GM23338 (cell line): ENCODE measurements around the gene NPPC. TPM values are rescaled to one million over a fixed set of nuclear protein-coding genes. Genes with fewer than 3 reads are reported as not detected.
"Not testable (repeated sequence)": the region's sequence is repeated elsewhere in the genome, so short reads cannot be mapped to it uniquely, and the experiment has no call there.

Experiments used
- ATAC-seq: fragments of 200-7000 bp; cut with Tn5 transposase; 3 replicates; pipeline ENCODE4 v1.9.1; 2020
- DNase-seq: peaks from one replicate; pipeline ENCODE4 v3.0.0-alpha.2; 2015; ENCODE audit warnings: low spot score
- H2AFZ ChIP-seq: fragments of 200-600 bp; sonication (generic); 2 replicates; pipeline ENCODE4 v1.8.0; 2016; ENCODE audit warnings: antibody characterized with exemption, mild to moderate bottlenecking, moderate library complexity
- H3F3A ChIP-seq: fragments of 200-600 bp; sonication (generic); replicated peaks from 2 replicates; pipeline ENCODE4 v1.8.0; 2017; ENCODE audit warnings: antibody characterized with exemption, mixed run types, low read depth
- H3K27ac ChIP-seq: fragments of 200-600 bp; sonication (generic); 2 replicates; pipeline ENCODE4 v1.6.1; 2016; ENCODE audit warnings: low read depth
- H3K27me3 ChIP-seq: fragments of 200-600 bp; sonication (generic); 2 replicates; pipeline ENCODE4 v1.8.0; 2016; ENCODE audit warnings: mild to moderate bottlenecking, mixed run types, moderate library complexity; ENCODE audit not compliant: insufficient read depth
- H3K36me3 ChIP-seq: fragments of 200-600 bp; sonication (generic); 2 replicates; pipeline ENCODE4 v1.8.0; 2016; ENCODE audit warnings: mild to moderate bottlenecking; ENCODE audit not compliant: insufficient read depth
- H3K4me1 ChIP-seq: fragments of 200-600 bp; sonication (generic); 2 replicates; pipeline ENCODE4 v1.8.0; 2016; ENCODE audit warnings: mild to moderate bottlenecking, moderate library complexity; ENCODE audit not compliant: insufficient read depth
- H3K4me2 ChIP-seq: fragments of 200-600 bp; sonication (generic); 2 replicates; pipeline ENCODE4 v1.7.1; 2017; ENCODE audit warnings: mixed run types
- H3K4me3 ChIP-seq: fragments of 200-600 bp; sonication (generic); 2 replicates; pipeline ENCODE4 v1.6.1; 2016; ENCODE audit warnings: mixed run types
- H3K79me2 ChIP-seq: fragments of 200-600 bp; sonication (generic); replicated peaks from 2 replicates; pipeline ENCODE4 v1.8.0; 2017; ENCODE audit warnings: mild to moderate bottlenecking; ENCODE audit not compliant: insufficient read depth
- H3K9me2 ChIP-seq: fragments of 200-600 bp; sonication (generic); 2 replicates; pipeline ENCODE4 v1.8.0; 2017; ENCODE audit not compliant: insufficient read depth
- H4K20me1 ChIP-seq: fragments of 200-600 bp; sonication (generic); replicated peaks from 2 replicates; pipeline ENCODE4 v1.8.0; 2017; ENCODE audit warnings: mild to moderate bottlenecking; ENCODE audit not compliant: insufficient read depth
- H3K27ac Mint-ChIP-seq: 2 replicates; pipeline ENCODE4 v1.8.0; 2020; ENCODE audit warnings: inconsistent platforms, mild to moderate bottlenecking, moderate library complexity, mixed read lengths
- H3K27me3 Mint-ChIP-seq: 3 replicates; pipeline ENCODE4 v1.8.0; 2022; ENCODE audit warnings: low read depth, mild to moderate bottlenecking, moderate library complexity, mixed read lengths, inconsistent platforms; ENCODE audit not compliant: insufficient read depth, poor library complexity
- H3K36me3 Mint-ChIP-seq: 3 replicates; pipeline ENCODE4 v1.8.0; 2021; ENCODE audit warnings: low read depth, mild to moderate bottlenecking, inconsistent platforms, moderate library complexity, mixed read lengths
- H3K4me1 Mint-ChIP-seq: 3 replicates; pipeline ENCODE4 v1.8.0; 2020; ENCODE audit warnings: mild to moderate bottlenecking, inconsistent platforms, mixed read lengths
- H3K4me3 Mint-ChIP-seq: 3 replicates; pipeline ENCODE4 v1.8.0; 2021; ENCODE audit warnings: moderate library complexity, mild to moderate bottlenecking, inconsistent platforms, mixed read lengths
- H3K9me3 Mint-ChIP-seq: 3 replicates; pipeline ENCODE4 v1.8.0; 2020; ENCODE audit warnings: moderate library complexity, mild to moderate bottlenecking, inconsistent platforms, mixed read lengths
- CREB1 ChIP-seq: fragments of 250-450 bp; sonication (Bioruptor Pico); IDR thresholded peaks from 2 replicates; pipeline ENCODE4 v1.5.0; 2020; ENCODE audit warnings: low read depth, mild to moderate bottlenecking, moderate library complexity
- EZH2 ChIP-seq: fragments of 200-600 bp; sonication (generic); IDR thresholded peaks from one replicate; pipeline ENCODE4 v1.8.0; 2017; ENCODE audit warnings: antibody characterized with exemption, mild to moderate bottlenecking, low read depth; ENCODE audit not compliant: unreplicated experiment
- EZH2phosphoT487 ChIP-seq: fragments of 200-600 bp; sonication (generic); IDR thresholded peaks from one replicate; pipeline ENCODE4 v1.8.1; 2018; ENCODE audit warnings: antibody characterized with exemption; ENCODE audit not compliant: unreplicated experiment
- JUNB ChIP-seq: IDR thresholded peaks from one replicate; pipeline ENCODE4 v1.6.1; 2016; ENCODE audit warnings: antibody characterized with exemption; ENCODE audit not compliant: unreplicated experiment
- NANOG ChIP-seq: IDR thresholded peaks from 2 replicates; pipeline ENCODE4 v1.6.1; 2016; ENCODE audit warnings: antibody characterized with exemption, borderline replicate concordance
- POLR2AphosphoS5 ChIP-seq: IDR thresholded peaks from 2 replicates; pipeline ENCODE4 v1.6.1; 2016; ENCODE audit warnings: antibody characterized with exemption, low read depth
- STAT1 ChIP-seq: IDR thresholded peaks from one replicate; pipeline ENCODE4 v1.6.1; 2016; ENCODE audit warnings: antibody characterized with exemption; ENCODE audit not compliant: unreplicated experiment
- ZNF114 ChIP-seq: fragments of 250-450 bp; sonication (Bioruptor Pico); IDR thresholded peaks from 2 replicates; pipeline ENCODE4 v1.5.0; 2020; ENCODE audit warnings: mild to moderate bottlenecking, moderate library complexity
- ZNF331 ChIP-seq: fragments of 250-450 bp; sonication (Bioruptor Pico); IDR thresholded peaks from 2 replicates; pipeline ENCODE4 v1.5.0; 2020; ENCODE audit warnings: low read depth, mild to moderate bottlenecking, moderate library complexity
- polyA plus RNA-seq: library from polyadenylated mRNA; unstranded; fragments of >200 nt; fragmentation: Nextera tagmentation; extraction: Ambion mirVana; gene quantifications from 2 replicates; pipeline ENCODE4 v1.2.1, GENCODE V29; 2016
- total RNA-seq: library from RNA; depleted of rRNA; stranded (reverse); fragments of >200 nt; shearing (Covaris generic); gene quantifications from 2 replicates; pipeline ENCODE4 v1.2.3, GENCODE V29; 2014
- TF ChIP-seq, protein P1 (sequence below): IDR thresholded peaks from 2 replicates; pipeline ENCODE4 v1.6.1; 2016; ENCODE audit warnings: antibody characterized with exemption
- TF ChIP-seq, protein P2 (sequence below), 2 experiments: fragments of 200-600 bp in 1 of 2; sonication (generic) in 1 of 2; conservative IDR thresholded peaks; 2 replicates each; pipeline versions ENCODE4 v1.5.1 to v1.6.1; 2016 to 2017; ENCODE audit warnings: antibody characterized with exemption in 2 of 2, low read depth in 2 of 2, mild to moderate bottlenecking in 2 of 2, moderate library complexity in 1 of 2

Gene NPPC
- total and polyA plus RNA-seq, 2 experiments from 2014 or later, result 2.2 to 6.3 TPM

GRCh38 chr2:231882646-231883045 is 43.5 kb downstream of the NPPC start:
- Histone ChIP-seq H3K4me1 (peaks cover 9% of the 10 kb centered on the region; the same call in 1 of the 2 replicates), H3K27me3 (no peaks in the 10 kb centered on the region), H4K20me1 (no peaks in the 10 kb centered on the region), H3K4me3 (no peak overlapping the region), H3K79me2 (no peaks in the 10 kb centered on the region), H2AFZ (peak overlapping the region; percentile 63; the same call in 1 of the 2 replicates), H3K27ac (no peak overlapping the region), H3F3A (no peaks in the 10 kb centered on the region), H3K4me2 (no peak overlapping the region), H3K36me3 (no peaks in the 10 kb centered on the region), H3K9me2 (no peaks in the 10 kb centered on the region)
- no peak for ATAC-seq
- Mint-ChIP-seq H3K27me3 (peaks cover 4% of the 10 kb centered on the region), H3K4me1 (peaks cover 8% of the 10 kb centered on the region), H3K36me3 (peaks cover 4% of the 10 kb centered on the region; the same call in 1 of the 3 replicates), H3K9me3 (peaks cover 14% of the 10 kb centered on the region; the same call in 2 of the 3 replicates), H3K4me3 (no peak overlapping the region), H3K27ac (no peak overlapping the region)
- TF ChIP-seq ZNF114 (CRISPR knock-in tag) (no peak), JUNB (no peak), POLR2AphosphoS5 (no peak), ZNF331 (no peak), NANOG (no peak), EZH2 (no peak), STAT1 (no peak), EZH2phosphoT487 (no peak), CREB1 (CRISPR knock-in tag) (no peak)
- TF ChIP-seq, protein P1, sequence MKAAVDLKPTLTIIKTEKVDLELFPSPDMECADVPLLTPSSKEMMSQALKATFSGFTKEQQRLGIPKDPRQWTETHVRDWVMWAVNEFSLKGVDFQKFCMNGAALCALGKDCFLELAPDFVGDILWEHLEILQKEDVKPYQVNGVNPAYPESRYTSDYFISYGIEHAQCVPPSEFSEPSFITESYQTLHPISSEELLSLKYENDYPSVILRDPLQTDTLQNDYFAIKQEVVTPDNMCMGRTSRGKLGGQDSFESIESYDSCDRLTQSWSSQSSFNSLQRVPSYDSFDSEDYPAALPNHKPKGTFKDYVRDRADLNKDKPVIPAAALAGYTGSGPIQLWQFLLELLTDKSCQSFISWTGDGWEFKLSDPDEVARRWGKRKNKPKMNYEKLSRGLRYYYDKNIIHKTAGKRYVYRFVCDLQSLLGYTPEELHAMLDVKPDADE, result no peak
- TF ChIP-seq, protein P2, sequence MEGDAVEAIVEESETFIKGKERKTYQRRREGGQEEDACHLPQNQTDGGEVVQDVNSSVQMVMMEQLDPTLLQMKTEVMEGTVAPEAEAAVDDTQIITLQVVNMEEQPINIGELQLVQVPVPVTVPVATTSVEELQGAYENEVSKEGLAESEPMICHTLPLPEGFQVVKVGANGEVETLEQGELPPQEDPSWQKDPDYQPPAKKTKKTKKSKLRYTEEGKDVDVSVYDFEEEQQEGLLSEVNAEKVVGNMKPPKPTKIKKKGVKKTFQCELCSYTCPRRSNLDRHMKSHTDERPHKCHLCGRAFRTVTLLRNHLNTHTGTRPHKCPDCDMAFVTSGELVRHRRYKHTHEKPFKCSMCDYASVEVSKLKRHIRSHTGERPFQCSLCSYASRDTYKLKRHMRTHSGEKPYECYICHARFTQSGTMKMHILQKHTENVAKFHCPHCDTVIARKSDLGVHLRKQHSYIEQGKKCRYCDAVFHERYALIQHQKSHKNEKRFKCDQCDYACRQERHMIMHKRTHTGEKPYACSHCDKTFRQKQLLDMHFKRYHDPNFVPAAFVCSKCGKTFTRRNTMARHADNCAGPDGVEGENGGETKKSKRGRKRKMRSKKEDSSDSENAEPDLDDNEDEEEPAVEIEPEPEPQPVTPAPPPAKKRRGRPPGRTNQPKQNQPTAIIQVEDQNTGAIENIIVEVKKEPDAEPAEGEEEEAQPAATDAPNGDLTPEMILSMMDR (conservative IDR thresholded peaks at IDR 0.05; ENCODE audit: low read depth in 2 of 2), result no peak
- DNase-seq, result no peak

DNA sequence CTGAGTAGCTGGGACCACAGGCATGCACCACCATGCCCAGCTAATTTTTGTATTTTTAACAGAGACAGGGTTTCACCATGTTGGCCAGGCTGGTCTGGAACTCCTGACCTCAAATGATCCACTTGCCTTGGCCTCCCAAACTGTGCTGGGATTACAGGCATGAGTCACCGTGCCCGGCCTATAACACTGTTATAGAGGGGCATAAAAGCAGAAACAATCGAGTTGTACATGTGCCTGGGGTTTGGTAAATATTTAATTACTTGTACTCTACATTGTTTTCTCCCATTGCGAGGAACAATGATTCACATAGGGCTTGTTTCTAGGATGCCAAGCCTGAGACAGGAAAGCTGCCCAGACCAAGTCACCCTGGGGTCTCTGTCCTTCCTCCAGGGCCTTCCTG is 45.8 kb downstream of the NPPC start:
- H3K4me1 ChIP-seq, H4K20me1 ChIP-seq, H3K4me2 ChIP-seq, ATAC-seq, H3K4me3 Mint-ChIP-seq, H3K27ac Mint-ChIP-seq, H3K79me2 ChIP-seq, H3K27me3 Mint-ChIP-seq, H3K9me2 ChIP-seq, H3F3A ChIP-seq, H3K4me1 Mint-ChIP-seq, H3K36me3 ChIP-seq, DNase-seq, H3K27me3 ChIP-seq, H3K4me3 ChIP-seq, H3K27ac ChIP-seq, H3K9me3 Mint-ChIP-seq, H3K36me3 Mint-ChIP-seq: not testable (repeated sequence)
- H2AFZ ChIP-seq, result peak overlapping the region; percentile 6; the same call in 1 of the 2 replicates
